Tibial artery (tissue), 4 donors: ENCODE data around the gene AGAP1.

Experiments used
- DNase-seq, 2 donors: peaks; one replicate each; pipeline ENCODE4 v3.0.0-alpha.2; 2019
- H3K27ac ChIP-seq, 2 donors: fragments of 200-600 bp; sonication (generic) in 1 of 2; 1 replicate in 1 of 2; 2 replicates in 1 of 2; pipeline ENCODE4 v1.5.1; 2018 to 2019; ENCODE audit warnings: mild to moderate bottlenecking in 1 of 2
- H3K27me3 ChIP-seq, 2 donors: fragments of 200-600 bp; sonication (generic) in 1 of 2; one replicate each; pipeline versions ENCODE4 v1.5.1 to v1.6.0; 2016 to 2019
- H3K36me3 ChIP-seq, 3 donors: fragments of 200-600 bp; sonication (generic) in 2 of 3; one replicate each; pipeline ENCODE4 v1.5.1; 2016 to 2019; ENCODE audit warnings: mild to moderate bottlenecking in 2 of 3
- H3K4me1 ChIP-seq, 4 donors: fragments of 200-600 bp; sonication (generic) in 2 of 4; 1 replicate in 3 of 4; 2 replicates in 1 of 4; pipeline ENCODE4 v1.5.1; 2016 to 2019
- H3K4me3 ChIP-seq, 2 donors: fragments of 200-600 bp; sonication (generic) in 1 of 2; 1 replicate in 1 of 2; 2 replicates in 1 of 2; pipeline ENCODE4 v1.5.1; 2018 to 2019; ENCODE audit warnings: mild to moderate bottlenecking in 2 of 2
- H3K9me3 ChIP-seq, 3 donors: fragments of 200-600 bp; sonication (generic) in 1 of 3; one replicate each; pipeline ENCODE4 v1.5.1; 2016 to 2019
- intact Hi-C: fragments of 100-400 bp; cut with DNase I; formaldehyde crosslinking; loops from one replicate; pipeline ENCODE4 v1.15.0; 2023; ENCODE audit warnings: low total_unique reads
- TF ChIP-seq, protein P1 (sequence below), 2 experiments: fragments of 200-600 bp in 1 of 2; fragments of 450-650 bp in 1 of 2; IDR thresholded peaks; one replicate each; pipeline ENCODE4 v1.5.1; 2017 to 2019; ENCODE audit warnings: antibody characterized with exemption in 2 of 2, mild to moderate bottlenecking in 1 of 2, moderate library complexity in 1 of 2

AGAP1 gene

DNA sequence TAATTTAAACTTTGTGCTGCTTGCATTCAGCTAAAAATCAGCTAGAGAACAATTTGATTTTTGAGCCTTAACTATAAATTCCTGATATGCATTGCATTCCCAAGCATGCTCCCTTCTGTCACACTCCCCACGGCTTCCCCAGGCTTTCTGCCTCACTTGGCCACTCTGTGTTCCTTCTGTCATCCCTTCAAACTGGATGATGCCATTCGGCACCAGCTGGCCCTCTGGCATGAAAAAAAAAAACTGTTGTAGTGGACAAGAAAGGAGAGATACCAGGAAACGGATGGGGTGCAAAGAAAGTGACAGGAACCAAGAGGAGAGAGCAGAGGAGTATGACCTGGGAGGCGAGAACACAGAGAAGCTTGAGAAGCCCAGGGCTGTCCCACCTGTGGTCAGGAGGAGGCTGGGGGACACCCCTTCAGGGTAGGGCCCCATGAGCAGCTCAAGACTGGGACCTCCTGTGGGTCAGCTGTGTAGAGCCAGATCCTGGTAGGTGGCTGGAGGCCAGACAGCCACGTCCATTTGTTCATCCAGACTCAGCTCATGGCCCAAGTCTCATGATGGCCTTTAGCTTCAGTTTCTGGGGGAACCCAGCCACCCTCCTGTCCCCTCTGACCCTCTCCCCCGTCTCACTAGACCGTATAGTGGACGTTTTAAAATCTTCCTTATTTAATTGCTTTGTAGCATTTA, 462.6 kb downstream of the AGAP1 start:
- intact Hi-C loops: no loop called here
- no peaks in the 10 kb centered on the region for H3K4me1 ChIP-seq

DNA sequence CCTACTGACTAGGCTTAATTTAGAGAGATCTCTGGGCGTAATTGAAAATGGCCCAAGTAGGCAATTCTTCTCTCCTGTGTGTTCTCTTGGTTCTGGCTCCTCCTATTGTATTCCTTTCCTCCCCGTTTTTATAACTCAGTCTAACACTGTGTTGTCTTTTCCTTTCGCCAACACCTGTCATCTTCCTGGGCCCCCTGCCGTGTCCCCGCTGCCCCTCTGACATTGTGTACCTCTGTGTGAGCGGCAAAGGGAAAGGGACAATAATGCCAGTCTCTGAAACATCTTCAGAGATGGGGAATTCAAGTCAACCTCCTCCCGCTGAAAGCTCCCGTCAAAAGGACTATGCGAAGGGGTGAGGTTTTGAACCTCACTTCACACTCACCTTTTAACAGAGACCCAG, 463.4 kb downstream of the AGAP1 start:
- no peaks in the 10 kb centered on the region for H3K27me3 ChIP-seq
- no peaks in the 10 kb centered on the region for H3K9me3 ChIP-seq
- no peak for DNase-seq
- intact Hi-C loops: no loop called here
- peaks cover 0 to 17% (median 0%) of the 10 kb centered on the region in 3 donors for H3K36me3 ChIP-seq
- no peaks in the 10 kb centered on the region for H3K4me1 ChIP-seq
- no peak overlapping the region for H3K4me3 ChIP-seq
- no peak overlapping the region for H3K27ac ChIP-seq
- TF ChIP-seq, protein P1, sequence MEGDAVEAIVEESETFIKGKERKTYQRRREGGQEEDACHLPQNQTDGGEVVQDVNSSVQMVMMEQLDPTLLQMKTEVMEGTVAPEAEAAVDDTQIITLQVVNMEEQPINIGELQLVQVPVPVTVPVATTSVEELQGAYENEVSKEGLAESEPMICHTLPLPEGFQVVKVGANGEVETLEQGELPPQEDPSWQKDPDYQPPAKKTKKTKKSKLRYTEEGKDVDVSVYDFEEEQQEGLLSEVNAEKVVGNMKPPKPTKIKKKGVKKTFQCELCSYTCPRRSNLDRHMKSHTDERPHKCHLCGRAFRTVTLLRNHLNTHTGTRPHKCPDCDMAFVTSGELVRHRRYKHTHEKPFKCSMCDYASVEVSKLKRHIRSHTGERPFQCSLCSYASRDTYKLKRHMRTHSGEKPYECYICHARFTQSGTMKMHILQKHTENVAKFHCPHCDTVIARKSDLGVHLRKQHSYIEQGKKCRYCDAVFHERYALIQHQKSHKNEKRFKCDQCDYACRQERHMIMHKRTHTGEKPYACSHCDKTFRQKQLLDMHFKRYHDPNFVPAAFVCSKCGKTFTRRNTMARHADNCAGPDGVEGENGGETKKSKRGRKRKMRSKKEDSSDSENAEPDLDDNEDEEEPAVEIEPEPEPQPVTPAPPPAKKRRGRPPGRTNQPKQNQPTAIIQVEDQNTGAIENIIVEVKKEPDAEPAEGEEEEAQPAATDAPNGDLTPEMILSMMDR (IDR thresholded peaks at IDR 0.05): no peak

More for the DNA sequence above, 462.6 kb downstream of the AGAP1 start:
- H3K36me3 ChIP-seq: peaks cover 0 to 17% (median 0%) of the 10 kb centered on the region in 3 donors
- DNase-seq: no peak
- H3K4me3 ChIP-seq: no peak overlapping the region
- no peaks in the 10 kb centered on the region for H3K27me3 ChIP-seq
- H3K27ac ChIP-seq: no peak overlapping the region
- H3K9me3 ChIP-seq: no peaks in the 10 kb centered on the region
- TF ChIP-seq, protein P1 (IDR thresholded peaks at IDR 0.05): no peak

DNA sequence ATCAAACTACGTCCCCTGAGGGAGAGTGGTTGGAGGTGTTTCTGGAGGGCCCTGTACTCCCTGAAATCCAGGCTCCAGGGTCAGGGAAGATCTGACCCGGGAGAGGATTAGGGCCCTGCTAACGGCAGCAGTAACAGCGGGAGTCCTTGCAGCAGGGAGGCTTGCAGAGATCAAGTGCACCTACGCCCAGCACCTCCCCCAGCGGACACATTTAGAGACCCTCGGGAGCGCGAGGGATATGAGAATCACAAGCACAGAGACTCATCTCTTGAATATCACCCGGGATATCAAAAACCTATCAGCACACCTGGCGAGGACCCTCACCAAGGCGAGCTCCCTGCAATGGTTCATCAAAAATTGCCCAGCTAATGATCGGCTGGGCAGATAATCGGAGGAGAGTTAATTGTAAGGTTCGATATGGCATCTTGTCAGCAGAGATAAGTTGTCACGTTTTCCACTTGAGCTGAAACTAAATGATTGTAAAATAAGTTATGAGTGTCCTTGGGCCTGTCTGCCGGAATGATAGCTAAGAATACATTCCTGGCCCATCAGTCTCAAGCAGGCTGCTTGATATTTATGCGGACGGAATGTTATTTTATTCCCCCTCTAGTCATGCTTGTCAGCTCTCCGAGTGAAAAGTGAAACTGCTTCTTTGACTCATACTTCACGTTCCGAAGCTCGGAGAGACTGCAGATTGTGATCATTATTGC, 464.5 kb downstream of the AGAP1 start:
- Histone ChIP-seq H3K4me1 (no peaks in the 10 kb centered on the region), H3K27me3 (no peaks in the 10 kb centered on the region), H3K36me3 (peaks cover 0 to 17% (median 0%) of the 10 kb centered on the region in 3 donors), H3K4me3 (no peak overlapping the region), H3K27ac (no peak overlapping the region), H3K9me3 (no peaks in the 10 kb centered on the region)
- intact Hi-C loops: no loop called here
- DNase-seq: no peak
- TF ChIP-seq, protein P1 (IDR thresholded peaks at IDR 0.05): no peak

DNA sequence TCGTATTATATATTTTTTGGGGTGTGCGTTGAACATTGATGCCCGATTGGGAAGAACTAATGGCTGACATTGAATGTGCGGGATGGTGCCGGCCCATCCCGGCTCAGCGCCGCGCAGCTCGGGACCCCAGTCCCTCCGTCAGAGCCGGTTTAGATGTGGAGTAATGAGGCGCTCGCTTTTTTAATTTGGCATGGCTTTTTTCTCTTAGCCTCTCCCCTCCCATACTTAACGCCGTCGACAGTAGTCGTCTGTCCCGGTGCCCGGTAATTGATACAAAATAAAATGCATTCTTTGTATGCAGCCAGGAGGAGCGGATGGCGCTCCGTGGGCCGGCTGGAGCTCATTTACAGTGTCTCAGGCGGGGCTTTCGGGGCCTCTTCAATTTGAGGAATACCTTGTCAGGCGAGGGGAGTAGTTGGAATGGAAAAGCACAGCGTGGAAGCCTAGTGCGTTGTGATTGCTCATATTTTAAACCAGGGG, 465.1 kb downstream of the AGAP1 start:
- intact Hi-C loops: no loop called here
- H3K9me3 ChIP-seq: no peaks in the 10 kb centered on the region
- H3K27me3 ChIP-seq: no peaks in the 10 kb centered on the region
- no peak overlapping the region for H3K27ac ChIP-seq
- TF ChIP-seq, protein P1 (IDR thresholded peaks at IDR 0.05): no peak
- no peaks in the 10 kb centered on the region for H3K4me1 ChIP-seq
- H3K36me3 ChIP-seq: peaks cover 0 to 17% (median 0%) of the 10 kb centered on the region in 3 donors
- DNase-seq: no peak
- H3K4me3 ChIP-seq: no peak overlapping the region

DNA sequence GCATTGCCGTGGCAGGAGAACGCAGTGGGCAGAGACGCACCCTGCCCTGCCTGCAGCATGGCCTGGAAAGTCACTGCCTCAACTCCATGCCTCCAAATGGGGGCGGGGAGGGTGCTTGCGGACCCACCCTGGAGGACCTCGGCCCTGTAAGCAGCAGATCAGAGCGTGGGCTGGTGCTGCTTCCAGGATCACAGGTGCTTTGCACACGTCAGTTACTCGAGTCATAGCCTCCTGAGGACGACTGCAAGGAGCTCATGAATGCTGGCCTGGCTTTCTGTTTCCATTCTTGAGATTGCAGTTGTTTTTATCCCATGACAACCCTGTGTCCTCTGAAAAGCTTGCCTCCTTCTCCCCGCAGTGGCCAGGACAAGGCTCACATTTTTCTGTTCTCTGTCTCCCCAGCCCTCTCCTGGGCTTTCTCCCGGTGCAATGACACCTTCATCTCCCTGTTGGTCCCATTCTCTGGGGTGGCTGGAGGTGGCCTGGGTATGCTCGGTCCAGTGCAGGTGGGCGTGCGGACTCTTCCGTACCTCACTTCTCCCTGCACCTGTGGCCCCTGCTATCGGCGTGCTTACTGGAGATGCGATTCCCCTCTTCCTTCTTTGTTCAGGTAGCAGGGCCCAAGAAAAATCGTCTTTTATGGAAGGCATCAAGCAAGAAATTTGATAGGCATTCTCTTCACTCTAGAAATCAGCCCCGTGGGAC, 466.3 kb downstream of the AGAP1 start:
- Histone ChIP-seq H3K4me1 (no peaks in the 10 kb centered on the region), H3K27me3 (no peaks in the 10 kb centered on the region), H3K4me3 (no peak overlapping the region), H3K36me3 (peaks cover 0 to 17% (median 0%) of the 10 kb centered on the region in 3 donors), H3K9me3 (no peaks in the 10 kb centered on the region), H3K27ac (no peak overlapping the region)
- TF ChIP-seq, protein P1 (IDR thresholded peaks at IDR 0.05): no peak
- intact Hi-C loops: no loop called here
- no peak for DNase-seq
